GM19452 (cell line): ENCODE data around the gene TPRA1.
"Not testable (repeated sequence)": the region's sequence is repeated elsewhere in the genome, so short reads cannot be mapped to it uniquely, and the experiment has no call there.

Experiments
- ATAC-seq: cut with Tn5 transposase; IDR thresholded peaks from one replicate; pipeline ENCODE4 v1.9.1; 2021; ENCODE audit not compliant: unreplicated experiment

The TPRA1 gene

DNA sequence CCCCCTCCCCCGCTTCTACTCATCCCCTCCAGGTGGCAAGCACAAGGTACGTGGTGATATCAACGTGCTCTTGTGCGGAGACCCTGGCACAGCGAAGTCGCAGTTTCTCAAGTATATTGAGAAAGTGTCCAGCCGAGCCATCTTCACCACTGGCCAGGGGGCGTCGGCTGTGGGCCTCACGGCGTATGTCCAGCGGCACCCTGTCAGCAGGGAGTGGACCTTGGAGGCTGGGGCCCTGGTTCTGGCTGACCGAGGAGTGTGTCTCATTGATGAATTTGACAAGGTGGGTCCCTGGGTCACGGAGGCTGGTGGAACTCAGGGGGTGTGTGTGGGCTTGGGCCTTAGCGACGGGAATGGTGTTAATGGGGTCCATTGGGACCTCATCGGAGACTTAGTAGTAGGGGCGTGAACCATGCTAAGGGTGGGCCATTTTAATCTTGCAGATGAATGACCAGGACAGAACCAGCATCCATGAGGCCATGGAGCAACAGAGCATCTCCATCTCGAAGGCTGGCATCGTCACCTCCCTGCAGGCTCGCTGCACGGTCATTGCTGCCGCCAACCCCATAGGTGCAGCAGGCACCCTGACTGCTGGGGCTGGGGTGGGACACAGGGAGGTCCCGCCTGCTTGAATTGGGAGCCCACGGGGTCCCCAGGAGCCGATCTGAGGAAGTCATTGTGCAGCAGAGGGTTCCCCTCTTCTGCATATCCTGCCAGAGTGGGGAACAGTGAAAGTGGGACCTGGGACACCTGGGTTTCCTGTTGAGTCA, 26.5 kb upstream of the TPRA1 start:
- ATAC-seq, result no peak

DNA sequence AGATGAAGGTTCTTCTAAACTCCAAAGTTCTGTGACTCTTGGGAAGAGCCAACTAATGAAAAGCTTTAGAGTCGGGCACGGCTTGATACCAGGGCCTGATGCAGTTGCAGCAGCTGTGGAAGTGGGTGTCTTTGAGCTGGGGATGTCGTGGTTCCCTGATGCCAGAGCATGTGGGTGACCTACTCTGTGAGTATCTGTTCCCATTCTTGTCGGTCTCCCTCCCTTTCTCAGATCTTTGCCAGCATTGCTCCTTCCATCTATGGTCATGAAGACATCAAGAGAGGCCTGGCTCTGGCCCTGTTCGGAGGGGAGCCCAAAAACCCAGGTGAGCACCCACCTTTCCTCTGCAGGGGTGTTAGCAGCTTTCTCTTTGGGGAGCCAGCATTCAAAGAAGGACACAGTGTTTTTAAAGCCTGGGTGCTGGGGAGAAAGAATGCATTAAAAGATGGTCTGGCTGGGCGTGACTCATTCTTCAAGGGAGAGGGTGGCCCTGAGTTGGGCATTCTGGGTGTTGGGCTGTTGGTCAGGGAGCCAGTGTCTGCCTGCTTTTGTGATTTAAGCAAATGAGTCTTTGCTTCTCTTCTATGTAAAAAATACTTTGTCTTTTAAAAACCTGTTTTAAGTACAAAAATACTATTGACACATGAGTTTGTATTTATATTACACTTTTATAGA, 25.2 kb upstream of the TPRA1 start:
- no peak for ATAC-seq

DNA sequence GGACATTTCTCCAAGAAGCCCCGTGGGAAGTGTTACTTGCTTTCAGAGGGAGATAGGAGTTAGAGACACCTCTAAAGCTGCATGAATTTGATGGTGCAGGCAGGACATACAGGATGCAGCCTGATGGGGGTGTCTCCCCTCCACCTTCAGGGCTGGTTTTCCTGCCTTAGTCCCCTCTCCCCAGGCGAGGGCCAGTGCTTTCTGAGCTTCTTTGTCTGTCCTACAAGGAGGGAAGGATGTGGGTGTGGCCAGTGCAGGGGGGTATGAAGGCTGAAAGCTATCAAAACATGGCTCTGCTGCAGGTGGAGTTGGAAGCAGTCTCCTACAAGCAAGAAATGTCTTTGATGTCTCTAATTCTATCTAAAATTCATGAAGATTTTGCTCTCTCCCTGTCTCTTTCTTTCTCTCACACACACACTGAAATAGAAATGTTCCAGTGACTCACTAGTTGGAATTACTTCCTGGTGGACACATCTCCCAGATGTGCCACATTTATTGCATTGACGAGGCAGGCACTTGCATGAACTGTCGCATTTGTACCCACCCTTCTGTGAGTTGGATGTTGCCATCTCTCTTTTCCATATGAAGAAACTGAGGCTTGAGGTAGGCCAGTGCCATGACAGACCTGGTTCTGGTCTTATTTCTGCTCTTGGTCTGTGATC, 24.5 kb upstream of the TPRA1 start:
- ATAC-seq, result no peak

GRCh38 chr3:127613406-127613805, 22.9 kb upstream of the TPRA1 start:
- ATAC-seq, result no peak

DNA sequence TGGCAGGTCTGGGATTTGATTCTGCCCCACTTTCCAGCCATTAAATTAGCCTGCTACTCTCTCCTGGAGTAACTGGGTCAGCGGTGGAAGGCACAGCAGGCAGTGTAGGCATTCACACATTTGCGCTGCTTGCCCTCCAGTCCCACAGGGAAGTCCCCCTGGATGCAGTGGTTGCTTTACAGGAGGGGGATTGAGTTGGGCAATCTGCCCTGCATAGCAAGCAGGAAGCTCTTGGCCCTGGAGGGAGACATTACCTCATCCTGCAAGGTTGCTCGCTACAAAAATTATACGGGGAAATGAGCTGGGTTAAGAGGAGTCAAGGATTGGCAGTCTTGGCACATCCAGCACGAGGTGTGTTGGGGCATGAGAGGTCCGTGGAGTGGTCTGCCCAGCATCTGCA, 22.4 kb upstream of the TPRA1 start:
- no peak for ATAC-seq

DNA sequence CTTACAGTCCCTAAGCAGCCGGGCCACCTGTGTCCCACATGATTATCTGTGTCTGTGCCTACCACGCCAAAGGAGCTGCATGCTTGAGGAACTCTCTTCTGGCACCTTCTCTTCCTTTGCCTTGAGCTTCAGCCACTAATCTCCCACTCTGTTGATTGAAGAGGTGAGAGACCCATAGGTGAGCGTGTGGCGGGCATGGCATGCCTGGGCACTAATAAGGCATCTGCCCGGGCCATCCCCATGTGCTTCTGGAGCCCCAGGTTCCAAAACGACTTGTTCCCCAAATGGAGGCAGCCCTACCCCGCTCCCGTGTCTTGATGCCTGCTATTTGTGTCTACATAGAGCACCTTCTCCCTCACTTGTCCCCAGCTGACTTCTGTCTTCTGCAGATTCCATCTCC, 20.7 kb upstream of the TPRA1 start:
- no peak for ATAC-seq

GRCh38 chr3:127610105-127610504, 19.6 kb upstream of the TPRA1 start:
- ATAC-seq, result no peak

- ATAC-seq, result no peak
Observed at GRCh38 chr3:127608362-127608718, 17.8 kb upstream of the TPRA1 start.

DNA sequence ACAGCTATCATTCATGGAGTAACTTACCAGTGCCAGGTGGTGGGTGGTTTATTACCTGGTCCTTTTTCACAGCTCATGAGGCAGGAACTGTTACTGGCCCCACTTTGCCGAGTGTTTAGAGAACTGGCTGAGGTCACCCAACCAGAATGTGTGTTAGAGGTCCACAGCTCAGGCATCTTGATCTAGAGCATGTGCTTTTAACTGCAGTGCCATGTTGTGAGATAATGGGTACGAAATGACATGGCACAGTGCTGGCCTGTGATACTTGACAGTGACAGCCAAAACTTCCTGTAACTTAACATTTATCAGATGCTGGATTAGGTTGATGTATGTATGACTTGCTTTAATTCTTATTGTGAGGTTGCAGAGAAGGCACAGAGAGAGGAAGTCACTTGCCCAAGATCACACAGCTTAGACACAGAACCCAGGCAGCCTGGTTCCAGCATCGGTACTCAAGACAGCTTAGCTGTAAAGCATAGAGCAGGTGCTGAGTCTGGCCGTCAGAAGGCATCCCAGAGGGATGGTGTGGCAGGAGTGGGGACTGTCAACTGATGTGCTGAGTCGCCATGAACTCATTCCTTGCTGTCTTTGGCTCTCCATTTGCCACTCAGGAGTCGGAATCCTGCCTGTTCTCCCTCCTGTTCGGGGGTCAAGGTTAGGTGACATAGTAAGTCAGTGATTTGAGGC, 17.3 kb upstream of the TPRA1 start:
- ATAC-seq, result no peak

DNA sequence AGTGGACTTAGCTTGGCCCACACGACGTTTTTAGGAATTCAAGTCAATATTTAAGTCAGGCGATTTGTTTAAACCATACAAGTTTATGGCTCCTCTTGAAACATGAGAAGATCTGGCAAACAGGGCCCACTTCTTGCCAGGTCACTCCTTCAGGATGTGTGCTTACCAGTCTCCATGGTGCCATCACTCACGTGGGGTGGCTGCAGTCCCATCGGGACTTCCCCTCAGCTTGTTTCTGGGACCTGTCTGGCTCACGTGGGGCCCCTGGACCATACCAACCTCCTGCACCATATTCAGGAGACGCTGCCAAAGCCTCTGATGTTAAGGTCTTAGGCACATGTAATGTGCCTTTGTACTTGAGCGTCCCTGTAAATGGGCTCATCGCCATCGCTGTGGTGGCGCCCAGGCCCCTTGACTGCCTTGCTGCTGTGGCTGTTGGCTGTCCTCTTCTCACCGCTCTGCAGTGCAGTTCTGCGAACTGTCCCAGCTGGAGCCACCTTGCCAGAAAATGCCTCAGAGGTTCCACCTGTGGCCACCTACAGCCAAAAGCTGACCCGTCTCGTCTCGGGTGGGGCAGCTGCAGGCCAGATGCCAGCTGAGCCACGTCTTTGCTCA, 16.6 kb upstream of the TPRA1 start:
- ATAC-seq, result no peak

GRCh38 chr3:127606086-127606805, 15.7 kb upstream of the TPRA1 start:
- ATAC-seq, result no peak

GRCh38 chr3:127605547-127605946, 15.0 kb upstream of the TPRA1 start:
- ATAC-seq, result not testable (repeated sequence)

DNA sequence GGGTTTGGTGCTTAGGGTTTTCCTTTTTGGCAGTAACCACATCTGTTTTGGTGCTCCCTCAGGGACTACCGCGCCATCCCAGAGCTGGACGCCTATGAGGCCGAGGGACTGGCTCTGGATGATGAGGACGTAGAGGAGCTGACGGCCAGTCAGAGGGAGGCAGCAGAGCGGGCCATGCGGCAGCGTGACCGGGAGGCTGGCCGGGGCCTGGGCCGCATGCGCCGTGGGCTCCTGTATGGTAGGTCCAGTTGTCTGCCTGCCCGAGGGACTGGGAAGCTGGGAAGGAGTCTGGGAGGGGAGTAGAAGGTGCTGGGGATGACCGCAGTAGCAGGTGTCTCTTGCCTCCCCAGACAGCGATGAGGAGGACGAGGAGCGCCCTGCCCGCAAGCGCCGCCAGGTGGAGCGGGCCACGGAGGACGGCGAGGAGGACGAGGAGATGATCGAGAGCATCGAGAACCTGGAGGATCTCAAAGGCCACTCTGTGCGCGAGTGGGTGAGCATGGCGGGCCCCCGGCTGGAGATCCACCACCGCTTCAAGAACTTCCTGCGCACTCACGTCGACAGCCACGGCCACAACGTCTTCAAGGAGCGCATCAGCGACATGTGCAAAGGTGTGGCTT, 14.1 kb upstream of the TPRA1 start:
- ATAC-seq, result no peak

GRCh38 chr3:127604035-127604434, 13.5 kb upstream of the TPRA1 start:
- ATAC-seq, result no peak

GRCh38 chr3:127600749-127601456, 10.4 kb upstream of the TPRA1 start:
- ATAC-seq, result no peak

DNA sequence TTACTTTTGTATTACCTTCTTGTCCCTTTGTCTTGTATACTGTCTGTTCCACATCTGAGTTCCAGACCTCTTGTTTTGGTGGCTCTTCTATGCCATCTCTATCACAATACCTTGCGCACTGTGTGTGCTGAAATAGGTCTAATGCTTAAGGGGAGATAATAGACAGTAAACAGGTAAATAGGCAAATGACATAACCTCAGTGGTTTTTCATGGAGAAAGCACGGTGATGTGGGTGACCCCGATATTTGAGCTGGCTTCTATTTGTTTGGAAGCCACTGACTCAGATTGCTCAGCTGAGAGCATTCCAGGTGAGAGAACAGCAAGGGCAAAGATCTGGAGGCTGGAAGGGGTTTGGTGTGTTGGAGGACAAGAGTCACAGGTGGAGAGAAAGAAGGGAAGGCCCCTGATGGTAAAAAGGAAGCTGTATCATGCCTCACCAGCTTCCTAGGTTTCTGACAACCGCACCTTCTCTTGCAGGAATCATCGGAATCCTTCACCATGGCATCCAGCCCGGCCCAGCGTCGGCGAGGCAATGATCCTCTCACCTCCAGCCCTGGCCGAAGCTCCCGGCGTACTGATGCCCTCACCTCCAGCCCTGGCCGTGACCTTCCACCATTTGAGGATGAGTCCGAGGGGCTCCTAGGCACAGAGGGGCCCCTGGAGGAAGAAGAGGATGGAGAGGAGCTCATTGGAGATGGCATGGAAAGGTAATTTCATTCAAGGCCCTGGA, 8.5 kb upstream of the TPRA1 start:
- ATAC-seq, result no peak

- no peak for ATAC-seq
Observed at GRCh38 chr3:127597020-127597771, 6.7 kb upstream of the TPRA1 start.

DNA sequence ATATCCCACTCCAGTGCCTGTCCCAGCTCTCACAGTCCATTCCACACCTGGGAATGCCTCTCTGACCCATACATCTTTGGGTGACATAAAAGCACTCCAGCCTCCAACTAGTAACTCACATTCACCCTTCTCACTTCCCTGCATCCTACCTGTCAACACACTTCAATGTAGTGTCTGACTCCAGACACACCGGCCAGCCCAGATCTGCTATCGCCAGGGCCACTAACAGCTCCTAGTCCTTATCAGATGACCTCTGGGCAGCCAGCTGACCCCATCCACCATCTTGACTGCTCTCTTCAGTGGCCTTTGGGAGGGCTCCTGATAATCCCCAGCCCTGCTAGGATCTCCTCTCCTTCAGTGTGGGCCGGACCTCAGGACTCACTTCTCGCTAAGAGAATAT, 4.8 kb upstream of the TPRA1 start:
- ATAC-seq, result no peak
